GM19455 (cell line): ENCODE measurements around the gene TMEM145.

ENCODE experiments used
- ATAC-seq: cut with Tn5 transposase; IDR thresholded peaks from one replicate; pipeline ENCODE4 v1.9.1; 2021; ENCODE audit not compliant: unreplicated experiment

The TMEM145 gene

GRCh38 chr19:42357290-42357689 lies 44.2 kb downstream of the TMEM145 start:
- ATAC-seq, result no peak

DNA sequence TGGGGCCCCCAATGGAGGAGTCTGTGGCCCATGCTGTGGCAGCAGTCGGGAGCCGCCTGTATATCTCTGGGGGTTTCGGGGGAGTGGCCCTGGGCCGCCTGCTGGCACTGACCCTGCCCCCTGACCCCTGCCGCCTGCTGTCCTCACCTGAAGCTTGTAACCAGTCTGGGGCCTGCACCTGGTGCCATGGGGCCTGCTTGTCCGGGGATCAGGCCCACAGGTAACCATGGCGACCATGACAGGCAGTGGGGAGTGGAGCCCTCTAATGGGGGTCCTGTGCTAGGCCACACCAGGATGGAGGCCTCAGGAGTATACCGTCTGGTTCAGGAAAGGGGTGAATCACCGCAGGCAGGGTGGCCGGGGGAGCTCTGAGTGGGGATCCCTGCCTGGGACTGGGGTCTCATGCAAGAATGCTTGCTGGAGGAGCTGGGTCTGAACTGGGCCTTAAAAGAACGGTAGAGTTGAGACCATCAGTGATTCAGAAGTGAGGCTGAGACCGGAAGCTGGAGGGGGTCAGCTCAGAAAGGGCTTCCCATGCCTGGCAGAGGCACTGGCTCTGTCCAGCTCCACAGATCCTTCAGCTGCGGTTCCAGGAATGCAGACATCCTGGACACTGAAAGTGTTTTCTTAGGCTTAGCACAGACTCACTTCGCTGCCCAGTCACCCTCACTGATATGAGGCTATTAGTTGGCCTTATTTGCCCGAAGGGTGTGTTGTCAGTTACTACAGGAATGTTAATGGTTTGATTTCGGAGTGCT lies 47.9 kb downstream of the TMEM145 start:
- no peak for ATAC-seq

- no peak for ATAC-seq
Observed at GRCh38 chr19:42361545-42361910, 48.4 kb downstream of the TMEM145 start.

GRCh38 chr19:42362342-42362741 lies 49.2 kb downstream of the TMEM145 start:
- no peak for ATAC-seq

DNA sequence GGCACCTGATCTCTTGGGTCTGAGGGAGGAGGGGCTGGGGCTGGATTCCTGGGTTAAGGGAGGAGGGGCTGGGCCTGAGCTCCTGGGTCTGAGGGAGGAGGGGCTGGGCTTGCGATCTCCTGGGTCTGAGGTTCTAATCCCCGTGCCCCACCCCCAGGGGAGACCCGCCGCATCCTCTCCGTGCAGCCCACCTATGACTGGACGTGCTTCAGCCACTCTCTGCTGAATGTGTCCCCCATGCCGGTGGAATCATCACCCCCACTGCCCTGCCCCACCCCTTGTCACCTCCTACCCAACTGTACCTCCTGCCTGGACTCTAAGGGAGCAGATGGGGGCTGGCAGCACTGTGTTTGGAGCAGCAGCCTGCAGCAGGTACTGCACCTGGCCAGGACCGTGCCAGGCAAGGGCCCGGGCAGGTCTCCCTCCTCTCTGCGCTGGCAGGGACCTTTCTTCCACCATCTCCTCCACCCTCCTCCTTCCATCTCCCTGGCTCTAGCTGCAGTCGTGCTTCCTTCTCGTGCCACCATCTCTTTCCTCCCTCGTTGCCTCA lies 49.9 kb downstream of the TMEM145 start:
- no peak for ATAC-seq

GRCh38 chr19:42363614-42364346 lies 50.7 kb downstream of the TMEM145 start:
- ATAC-seq, result no peak

DNA sequence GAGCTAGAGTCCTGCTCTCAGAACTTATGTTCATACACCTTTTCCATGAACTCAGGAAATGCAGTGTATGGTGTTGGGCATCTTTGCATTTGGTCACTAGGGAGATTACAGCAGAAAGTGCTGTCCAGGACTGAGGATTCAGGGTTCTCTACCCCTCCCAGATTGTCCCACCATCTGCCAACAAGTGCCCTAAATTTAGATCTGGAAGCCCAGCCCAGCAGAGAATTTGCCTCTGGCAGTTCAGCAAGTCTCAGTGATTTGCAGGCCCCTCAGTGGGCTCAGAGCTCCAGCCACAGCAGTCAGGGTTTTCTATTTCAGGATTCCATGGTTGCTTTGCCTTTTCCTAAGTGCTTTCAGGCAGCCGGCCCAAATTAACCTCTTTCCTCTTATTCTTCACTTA lies 53.6 kb downstream of the TMEM145 start:
- no peak for ATAC-seq

DNA sequence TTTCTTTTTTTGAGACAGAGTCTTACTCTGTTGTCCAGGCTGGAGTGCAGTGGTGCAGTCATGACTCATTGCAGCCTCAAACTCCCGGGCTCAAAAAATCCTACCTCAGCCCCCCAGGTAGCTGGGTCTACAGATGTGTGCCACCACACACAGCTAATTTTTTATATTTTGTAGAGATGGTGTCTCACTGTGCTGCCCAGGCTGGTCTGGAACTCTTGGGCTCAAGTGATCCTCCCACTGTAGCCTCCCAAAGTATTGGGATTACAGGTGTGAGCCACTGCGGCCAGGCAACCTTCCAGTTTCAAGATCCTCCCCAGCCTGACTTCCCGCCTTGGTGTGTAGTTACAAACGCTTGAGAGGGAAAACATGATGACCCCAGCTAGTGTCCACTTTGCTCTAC lies 54.8 kb downstream of the TMEM145 start:
- no peak for ATAC-seq

DNA sequence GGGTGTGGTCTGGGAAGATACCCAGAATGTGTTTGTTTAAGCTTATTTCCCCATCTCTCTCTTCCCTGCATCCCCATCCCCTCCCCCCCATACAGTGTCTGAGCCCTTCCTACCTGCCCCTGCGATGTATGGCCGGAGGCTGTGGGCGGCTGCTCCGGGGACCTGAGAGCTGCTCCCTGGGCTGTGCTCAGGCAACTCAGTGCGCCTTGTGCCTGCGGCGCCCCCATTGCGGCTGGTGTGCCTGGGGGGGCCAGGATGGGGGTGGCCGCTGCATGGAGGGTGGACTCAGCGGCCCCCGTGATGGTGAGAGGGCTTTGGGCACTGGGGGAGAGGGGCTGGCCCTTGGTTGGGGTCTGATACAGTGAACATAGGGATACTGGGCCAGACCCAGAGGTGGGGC lies 55.3 kb downstream of the TMEM145 start:
- ATAC-seq, result no peak

DNA sequence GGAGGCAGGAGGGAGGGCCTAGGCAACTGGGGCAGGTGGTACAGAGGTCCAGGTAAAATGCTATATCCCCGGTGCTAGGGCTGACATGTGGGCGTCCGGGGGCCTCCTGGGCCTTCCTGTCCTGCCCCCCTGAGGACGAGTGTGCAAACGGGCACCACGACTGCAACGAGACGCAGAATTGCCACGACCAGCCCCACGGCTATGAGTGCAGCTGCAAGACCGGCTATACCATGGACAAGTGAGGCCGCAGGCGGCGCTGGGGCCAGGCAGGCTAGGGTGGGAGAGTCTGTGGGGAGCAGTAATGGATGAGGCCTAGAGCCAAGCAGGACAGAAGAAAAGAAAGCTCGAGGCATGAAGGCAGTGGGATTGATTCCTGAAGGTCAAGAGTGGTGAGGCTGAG lies 55.7 kb downstream of the TMEM145 start:
- no peak for ATAC-seq

GRCh38 chr19:42369433-42370067 lies 56.4 kb downstream of the TMEM145 start:
- ATAC-seq, result no peak

- no peak for ATAC-seq
Observed at GRCh38 chr19:42370068-42370520, 57.0 kb downstream of the TMEM145 start.

GRCh38 chr19:42370626-42371175 lies 57.6 kb downstream of the TMEM145 start:
- ATAC-seq, result no peak
